Measurements from ENCODE around the gene KCNQ5.

The KCNQ5 gene

DNA sequence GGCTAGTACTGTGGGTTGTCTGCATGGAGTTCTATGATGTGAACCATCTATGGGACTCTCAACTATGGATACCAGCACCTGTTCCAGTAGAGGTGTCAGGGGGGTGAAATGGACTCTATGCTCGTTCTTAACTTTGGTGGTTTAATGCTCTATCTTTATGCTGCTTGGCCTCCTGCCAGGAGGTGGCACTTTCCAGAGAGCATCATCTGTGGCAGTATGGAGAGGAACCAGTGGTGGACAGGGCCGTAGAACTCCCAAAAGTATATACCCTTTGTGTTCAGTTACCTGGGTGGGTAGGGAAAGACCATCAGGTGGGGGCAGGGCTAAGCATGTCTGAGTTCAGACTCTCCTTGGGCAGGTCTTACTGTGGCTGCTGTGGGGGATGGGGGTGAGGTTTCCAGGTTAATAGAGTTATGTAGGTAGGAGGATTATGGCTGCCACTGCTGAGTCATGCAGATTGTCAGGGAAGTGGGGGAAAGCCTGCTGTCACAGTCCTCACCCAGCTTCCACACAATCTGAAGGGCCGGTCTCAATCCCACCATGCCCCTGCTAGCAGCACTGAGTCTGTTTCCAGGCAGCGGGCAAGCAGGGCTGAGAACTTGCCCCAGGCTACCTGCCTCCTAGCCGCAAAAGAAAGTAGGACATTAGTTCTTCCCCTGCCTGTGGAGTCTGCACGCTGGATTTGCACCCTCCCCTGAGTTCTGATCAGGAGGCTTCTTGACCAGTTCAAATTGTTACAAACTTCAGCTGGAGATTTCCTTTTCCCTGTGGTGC is 284.0 kb downstream of the KCNQ5 start:
- no peak for DNase-seq
- no peak overlapping the region for H3K4me3 Mint-ChIP-seq
- no peaks in the 10 kb centered on the region for H3K4me1 Mint-ChIP-seq
- TF ChIP-seq, protein P1, sequence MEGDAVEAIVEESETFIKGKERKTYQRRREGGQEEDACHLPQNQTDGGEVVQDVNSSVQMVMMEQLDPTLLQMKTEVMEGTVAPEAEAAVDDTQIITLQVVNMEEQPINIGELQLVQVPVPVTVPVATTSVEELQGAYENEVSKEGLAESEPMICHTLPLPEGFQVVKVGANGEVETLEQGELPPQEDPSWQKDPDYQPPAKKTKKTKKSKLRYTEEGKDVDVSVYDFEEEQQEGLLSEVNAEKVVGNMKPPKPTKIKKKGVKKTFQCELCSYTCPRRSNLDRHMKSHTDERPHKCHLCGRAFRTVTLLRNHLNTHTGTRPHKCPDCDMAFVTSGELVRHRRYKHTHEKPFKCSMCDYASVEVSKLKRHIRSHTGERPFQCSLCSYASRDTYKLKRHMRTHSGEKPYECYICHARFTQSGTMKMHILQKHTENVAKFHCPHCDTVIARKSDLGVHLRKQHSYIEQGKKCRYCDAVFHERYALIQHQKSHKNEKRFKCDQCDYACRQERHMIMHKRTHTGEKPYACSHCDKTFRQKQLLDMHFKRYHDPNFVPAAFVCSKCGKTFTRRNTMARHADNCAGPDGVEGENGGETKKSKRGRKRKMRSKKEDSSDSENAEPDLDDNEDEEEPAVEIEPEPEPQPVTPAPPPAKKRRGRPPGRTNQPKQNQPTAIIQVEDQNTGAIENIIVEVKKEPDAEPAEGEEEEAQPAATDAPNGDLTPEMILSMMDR (IDR thresholded peaks at IDR 0.05): no peak
- H3K27ac Mint-ChIP-seq: no peak overlapping the region
- no peaks in the 10 kb centered on the region for H3K36me3 Mint-ChIP-seq (ENCODE audit: low read depth)
- no peaks in the 10 kb centered on the region for H3K27me3 Mint-ChIP-seq (ENCODE audit: low read depth, poor library complexity)
- H3K9me3 Mint-ChIP-seq: peaks cover 25% of the 10 kb centered on the region

DNA sequence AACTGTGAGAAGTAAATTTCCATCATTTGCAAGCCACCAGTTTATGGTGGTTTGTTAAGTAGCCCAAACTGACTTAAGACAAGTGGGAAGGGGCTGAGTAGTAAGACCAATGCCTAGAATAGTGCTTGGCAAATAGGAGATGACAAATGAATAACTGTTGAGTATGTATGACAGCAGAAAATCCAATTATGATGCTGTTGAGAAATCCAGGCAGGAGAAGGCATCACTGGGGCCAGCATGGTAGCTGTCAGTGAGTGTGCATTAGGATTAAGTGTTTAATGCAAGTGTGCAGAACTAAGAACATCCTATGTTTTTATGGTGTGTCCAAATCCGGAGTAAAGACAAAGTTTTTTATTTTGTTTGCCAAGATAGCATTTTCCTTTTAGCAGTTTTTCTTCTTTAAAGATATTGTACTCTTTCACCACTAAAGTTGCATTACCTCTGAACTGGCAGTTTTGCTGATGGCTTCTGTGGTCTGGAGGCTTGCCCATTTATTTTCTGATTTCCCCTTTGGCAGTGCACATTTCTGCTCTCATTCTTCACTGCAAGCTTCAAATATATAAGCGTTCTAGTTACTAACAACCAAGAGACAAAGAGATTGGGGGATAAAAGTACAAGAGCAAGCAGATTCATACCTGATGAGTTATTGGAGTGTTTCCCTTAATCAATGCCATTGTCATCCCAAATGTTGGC is 289.7 kb downstream of the KCNQ5 start:
- Mint-ChIP-seq H3K27ac (no peak overlapping the region), H3K4me3 (no peak overlapping the region), H3K27me3 (ENCODE audit: low read depth, poor library complexity) (no peaks in the 10 kb centered on the region), H3K9me3 (no peaks in the 10 kb centered on the region), H3K4me1 (no peaks in the 10 kb centered on the region), H3K36me3 (ENCODE audit: low read depth) (no peaks in the 10 kb centered on the region)
- no peak for DNase-seq
- TF ChIP-seq, protein P1 (IDR thresholded peaks at IDR 0.05): no peak

DNA sequence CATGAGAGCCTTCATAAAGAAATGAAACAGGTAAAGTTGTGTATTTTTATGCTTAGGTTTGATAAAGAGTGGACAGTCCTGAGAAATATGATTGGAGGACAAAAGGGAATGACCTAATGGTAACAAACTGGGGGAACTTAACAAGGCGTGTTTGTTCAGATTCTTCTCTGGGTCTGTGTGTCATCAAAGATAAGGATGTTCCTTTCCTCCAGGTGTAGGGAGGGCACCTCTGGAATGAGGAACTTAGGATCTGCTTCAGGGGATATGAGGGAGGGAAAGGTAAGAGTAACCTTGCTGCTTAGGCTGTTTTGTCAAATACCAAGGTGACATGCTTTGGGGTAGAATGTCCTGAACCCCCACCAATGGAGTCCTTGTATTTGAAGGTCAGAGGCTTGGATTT is 291.9 kb downstream of the KCNQ5 start:
- DNase-seq: no peak
- H3K27me3 Mint-ChIP-seq (ENCODE audit: low read depth, poor library complexity): no peaks in the 10 kb centered on the region
- TF ChIP-seq, protein P1 (IDR thresholded peaks at IDR 0.05): no peak
- H3K9me3 Mint-ChIP-seq: no peaks in the 10 kb centered on the region
- H3K27ac Mint-ChIP-seq: no peak overlapping the region
- no peaks in the 10 kb centered on the region for H3K4me1 Mint-ChIP-seq
- no peak overlapping the region for H3K4me3 Mint-ChIP-seq
- no peaks in the 10 kb centered on the region for H3K36me3 Mint-ChIP-seq (ENCODE audit: low read depth)

DNA sequence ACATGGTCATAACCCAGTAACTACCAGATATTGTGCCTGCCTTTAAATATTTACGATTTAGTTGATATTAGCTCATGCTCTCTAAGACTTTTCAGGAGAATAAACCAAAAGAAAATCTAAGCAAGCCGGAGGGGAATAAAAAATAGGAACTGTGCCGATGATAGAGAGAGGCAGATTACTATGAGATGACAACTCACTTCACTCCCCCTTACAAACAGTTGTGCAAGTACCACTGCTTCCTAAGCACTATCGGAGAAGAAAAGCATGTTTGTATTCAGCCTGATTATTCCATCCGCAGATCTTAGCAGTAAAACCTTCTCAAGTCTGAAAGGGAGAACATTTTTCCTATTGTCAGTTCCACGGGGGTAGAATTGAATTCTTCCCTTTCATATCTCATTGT is 294.4 kb downstream of the KCNQ5 start:
- no peak overlapping the region for H3K4me3 Mint-ChIP-seq
- H3K36me3 Mint-ChIP-seq (ENCODE audit: low read depth): no peaks in the 10 kb centered on the region
- no peaks in the 10 kb centered on the region for H3K27me3 Mint-ChIP-seq (ENCODE audit: low read depth, poor library complexity)
- no peaks in the 10 kb centered on the region for H3K4me1 Mint-ChIP-seq
- no peak for DNase-seq
- TF ChIP-seq, protein P1 (IDR thresholded peaks at IDR 0.05): no peak
- no peak overlapping the region for H3K27ac Mint-ChIP-seq
- H3K9me3 Mint-ChIP-seq: no peaks in the 10 kb centered on the region

DNA sequence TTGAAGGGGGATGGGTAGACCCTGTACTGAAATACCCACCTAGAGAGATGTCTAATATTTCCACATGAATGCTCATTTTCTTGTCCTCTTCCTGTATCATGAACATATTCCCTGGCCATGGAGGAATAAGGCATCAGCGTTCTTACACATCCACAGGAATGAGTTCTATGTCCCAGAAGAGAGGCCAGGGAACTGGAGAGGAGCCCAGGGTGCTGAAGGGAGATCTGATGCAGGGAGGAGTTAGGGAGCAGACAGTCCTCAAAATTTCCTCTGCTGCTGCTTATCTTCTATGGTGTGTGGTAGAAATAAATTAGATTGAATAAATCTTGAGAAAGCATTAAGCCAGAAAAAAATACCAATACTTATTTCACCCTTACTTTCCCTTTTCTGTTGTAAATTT is 295.0 kb downstream of the KCNQ5 start:
- Mint-ChIP-seq H3K4me3 (no peak overlapping the region), H3K27ac (no peak overlapping the region), H3K27me3 (ENCODE audit: low read depth, poor library complexity) (no peaks in the 10 kb centered on the region), H3K9me3 (no peaks in the 10 kb centered on the region), H3K36me3 (ENCODE audit: low read depth) (no peaks in the 10 kb centered on the region), H3K4me1 (no peaks in the 10 kb centered on the region)
- TF ChIP-seq, protein P1 (IDR thresholded peaks at IDR 0.05): no peak
- no peak for DNase-seq
